C1 segment of cervical spinal cord (tissue), 14 donors: Measurements from ENCODE around the gene PHYHD1.

ENCODE experiments used
- DNase-seq, 14 donors: peaks; one replicate each; lab custom pipeline; 2025; lab: John Stamatoyannopoulos, UW

PHYHD1 gene

GRCh38 chr9:128920381-128921058 lies at the start of gene PHYHD1:
Gene PHYHD1 (plus strand): TSS chr9:128920982. CDS start chr9:128922324, 1,342 bp downstream.
- DNase-seq: peak in 13 of 14 donors; percentile 28 to 89 (median 70)

DNA sequence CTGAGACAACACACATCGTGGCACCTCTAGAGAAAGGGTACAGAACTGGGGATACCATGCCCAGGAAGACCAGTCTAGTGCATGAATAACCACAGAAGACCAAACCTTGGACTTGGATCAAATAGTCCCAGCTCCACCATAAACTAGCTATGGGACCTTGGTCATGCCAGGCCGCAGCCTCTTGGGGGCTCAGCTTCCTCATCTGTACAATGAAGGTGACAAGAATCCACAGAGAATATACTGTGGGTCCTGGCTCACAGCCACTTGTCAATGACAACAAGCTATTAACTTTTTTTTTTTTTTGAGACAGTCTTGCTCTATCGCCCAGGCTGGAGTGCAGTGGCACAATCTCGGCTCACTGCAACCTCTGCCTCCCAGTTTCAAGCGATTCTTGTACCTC lies 42.9 kb upstream of the PHYHD1 start:
- no peak for DNase-seq

GRCh38 chr9:128881884-128882676 lies 38.7 kb upstream of the PHYHD1 start, which contains the start of the genes KYAT1 and LRRC8A:
Gene KYAT1 (minus strand): TSS chr9:128881950. CDS start chr9:128845405, 36,545 bp downstream.
Gene LRRC8A (plus strand): TSS chr9:128882133. CDS start chr9:128907165, 25,032 bp downstream.
- DNase-seq: peak; percentile 88 to 98 (median 96)

DNA sequence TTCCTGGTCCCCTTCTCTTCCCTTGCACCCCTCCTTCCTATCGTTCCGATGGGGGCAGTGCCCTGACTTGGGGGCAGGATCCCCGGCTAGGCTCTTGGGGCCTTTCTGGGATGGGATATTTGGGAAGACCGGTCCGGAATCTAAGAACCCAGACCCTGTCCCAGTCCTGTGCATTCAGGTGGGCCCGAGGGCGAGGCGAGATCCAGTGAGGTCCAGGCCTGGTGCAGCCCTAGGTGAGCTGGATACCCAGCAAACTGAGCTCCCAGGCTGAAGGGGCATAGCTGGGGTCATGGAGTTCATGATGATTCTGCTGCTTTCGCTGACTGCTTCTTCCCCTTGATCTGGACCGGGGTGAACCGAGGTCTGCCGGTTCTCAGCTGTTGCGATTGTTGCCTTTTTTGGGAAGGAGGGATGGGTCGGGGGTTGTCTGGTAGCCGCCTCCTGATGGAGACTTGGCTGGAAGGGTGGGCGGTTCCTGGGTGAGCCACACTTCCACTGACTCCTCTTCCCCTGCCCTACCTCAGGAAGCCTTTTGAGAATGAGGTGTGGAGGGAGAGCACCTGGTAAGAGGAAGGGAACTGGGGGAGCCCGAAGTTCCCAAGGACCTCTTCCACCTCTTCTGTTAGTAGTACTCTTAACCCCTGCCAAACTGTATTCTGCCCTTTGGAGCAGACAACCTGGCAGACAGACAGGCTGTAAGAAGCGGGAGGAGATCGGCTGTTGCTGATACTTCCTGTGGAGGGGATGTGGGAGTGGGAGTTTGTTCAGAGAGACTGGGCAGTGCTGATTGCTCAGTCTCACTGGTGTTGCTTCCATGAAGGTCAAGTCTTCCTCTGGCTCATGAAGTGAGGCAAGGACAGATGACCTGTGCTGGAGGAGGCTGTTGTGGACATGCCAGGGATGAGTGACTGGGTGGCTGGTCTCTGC lies 37.8 kb upstream of the PHYHD1 start:
- DNase-seq: peak in 1 of 14 donors; percentile 73

DNA sequence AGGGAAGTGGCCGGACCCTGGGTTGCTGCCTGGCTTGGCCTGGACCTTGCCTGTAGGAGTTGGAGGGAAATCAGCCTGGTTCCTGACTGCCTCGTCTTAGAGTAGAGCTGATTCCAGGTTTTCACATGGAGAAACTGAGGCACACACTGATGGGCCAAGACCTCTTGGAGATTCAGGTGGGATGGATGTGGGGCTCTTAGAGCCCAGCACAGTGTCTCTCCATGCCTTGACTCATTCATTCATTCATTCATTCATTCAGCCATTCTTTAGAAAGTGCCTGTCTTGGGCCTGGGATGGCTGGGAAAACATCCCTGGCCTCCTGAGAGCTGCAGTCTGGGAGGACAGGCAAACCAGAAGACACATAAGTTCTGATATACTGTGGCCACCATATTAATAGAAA lies 36.6 kb upstream of the PHYHD1 start:
- DNase-seq: no peak

DNA sequence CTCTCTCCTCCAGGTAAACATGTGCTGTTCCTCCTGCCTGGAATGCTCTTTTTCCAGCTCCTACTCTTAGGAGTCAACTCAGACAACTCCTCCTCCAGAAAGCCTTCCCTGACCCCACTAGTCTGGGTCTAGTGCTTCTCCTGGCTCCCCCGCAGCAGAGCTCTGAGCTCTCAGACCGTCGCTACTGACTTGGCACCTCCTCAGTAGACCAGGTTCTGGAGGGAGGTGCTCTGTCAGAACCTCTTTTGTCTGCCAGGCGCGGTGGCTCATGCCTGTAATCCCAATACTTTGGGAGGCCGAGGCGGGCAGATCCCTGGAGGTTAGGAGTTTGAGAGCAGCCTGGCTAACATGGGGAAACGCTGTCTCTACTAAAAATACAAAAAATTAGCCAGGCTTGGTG lies 35.4 kb upstream of the PHYHD1 start:
- peak in 1 of 14 donors; percentile 65 for DNase-seq

DNA sequence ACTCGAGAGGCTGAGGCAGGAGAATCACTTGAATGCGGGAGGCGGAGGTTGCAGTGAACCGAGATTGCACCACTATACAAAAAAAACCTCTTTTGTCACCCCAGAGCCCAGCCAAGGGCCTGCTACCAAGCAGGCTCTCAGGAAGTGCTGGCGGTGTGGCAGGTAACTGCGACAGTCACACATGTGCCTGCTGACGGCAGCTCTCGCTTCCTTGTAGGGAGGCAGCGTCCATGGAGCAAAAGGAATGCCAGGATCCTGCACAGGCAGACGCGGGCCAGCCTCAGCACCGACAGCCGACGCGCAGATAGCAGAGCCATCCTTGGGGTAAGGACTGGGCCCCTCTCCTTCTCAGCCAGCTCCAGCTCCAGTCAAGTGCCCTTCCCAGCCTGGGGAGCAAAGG lies 35.0 kb upstream of the PHYHD1 start:
- peak in 1 of 14 donors; percentile 50 for DNase-seq

- no peak for DNase-seq
These were observed 34.4 kb upstream of the PHYHD1 start for GRCh38 chr9:128886211-128886891.

GRCh38 chr9:128887049-128887448 lies 33.7 kb upstream of the PHYHD1 start:
- no peak for DNase-seq

- DNase-seq: peak in 1 of 14 donors; percentile 21
These were observed 32.9 kb upstream of the PHYHD1 start for GRCh38 chr9:128887914-128888350.

DNA sequence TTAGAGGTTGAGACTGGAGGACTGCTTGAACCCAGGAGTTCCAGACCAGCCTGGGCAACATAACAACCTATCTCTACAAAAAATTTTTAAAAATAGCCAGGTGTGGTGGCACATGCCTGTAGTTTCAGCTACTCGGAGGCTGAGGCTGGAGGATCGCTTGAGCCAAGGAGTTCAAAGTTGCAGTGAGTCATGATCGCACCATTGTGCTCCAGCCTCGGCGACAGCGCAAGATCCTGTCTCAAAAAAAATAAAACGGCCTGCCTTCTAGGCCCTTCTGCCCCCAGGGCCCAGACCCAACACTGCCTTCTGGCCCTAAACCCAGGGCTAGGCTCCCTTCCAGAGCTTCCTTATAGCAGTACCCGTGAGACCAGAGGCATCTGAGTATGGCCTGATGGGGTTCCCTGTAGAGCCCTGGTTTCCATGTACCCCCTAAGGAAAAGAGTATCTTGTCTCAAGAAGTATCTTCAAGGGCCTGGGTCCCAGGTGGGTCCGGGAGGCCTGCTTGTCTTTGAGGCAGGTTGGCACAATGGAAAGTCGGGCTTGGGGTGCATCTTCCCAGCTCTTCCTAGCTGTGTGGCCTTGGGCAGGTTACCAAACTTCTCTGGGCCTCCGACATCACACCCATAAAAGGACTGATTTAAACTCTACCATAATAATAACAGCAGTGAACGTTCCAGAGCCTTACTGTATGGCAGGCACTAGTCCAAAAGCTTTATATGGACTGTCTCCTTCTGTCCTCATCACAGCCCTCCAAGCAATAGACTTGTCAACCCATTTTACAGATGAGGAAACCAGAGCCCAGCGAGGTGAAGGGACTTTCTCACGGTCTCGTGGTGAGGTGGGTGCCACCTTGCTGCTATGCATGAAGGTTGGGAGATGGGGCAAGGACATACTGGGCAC lies 29.2 kb upstream of the PHYHD1 start:
- no peak for DNase-seq

DNA sequence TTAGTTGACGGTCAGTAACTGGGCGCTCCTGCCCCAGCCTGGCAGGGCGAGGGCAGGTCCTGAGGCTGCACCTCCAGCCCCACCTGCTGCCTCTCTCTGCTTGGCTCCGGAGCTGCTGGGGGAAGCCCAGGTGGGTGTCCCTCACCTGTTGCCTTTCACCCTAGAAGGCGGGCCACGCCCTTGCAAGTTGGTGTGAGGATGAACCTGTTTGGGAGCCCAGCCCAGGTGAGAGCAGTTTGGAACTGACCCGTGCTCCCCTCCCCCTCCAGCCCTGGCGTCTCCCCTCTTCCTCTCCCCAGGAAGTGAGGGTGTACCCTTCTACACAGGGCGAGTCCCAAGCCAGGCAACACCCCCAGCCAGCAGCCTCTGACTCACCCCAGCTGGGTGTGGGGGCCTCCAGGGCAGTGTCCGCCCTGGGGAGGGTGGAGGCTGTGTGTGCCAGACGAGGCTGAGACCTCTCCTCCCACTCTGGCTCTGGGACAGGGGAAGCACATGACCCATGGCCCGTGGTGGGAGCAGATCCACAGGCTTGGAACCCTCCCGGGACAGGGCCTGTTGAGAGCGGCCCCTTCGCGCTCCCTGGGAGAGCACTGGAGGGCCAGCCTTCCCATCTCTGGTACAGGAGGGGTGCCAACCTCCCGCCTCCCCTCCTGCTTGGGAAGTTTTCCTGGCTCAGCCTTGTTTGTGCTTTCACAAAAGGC lies 28.4 kb upstream of the PHYHD1 start:
- DNase-seq: peak; percentile 29 to 99 (median 90)

GRCh38 chr9:128893354-128893753 lies 27.4 kb upstream of the PHYHD1 start:
- peak in 2 of 14 donors; percentile 60 to 63 for DNase-seq

- no peak for DNase-seq
These were observed 26.0 kb upstream of the PHYHD1 start for GRCh38 chr9:128894764-128895163.

DNA sequence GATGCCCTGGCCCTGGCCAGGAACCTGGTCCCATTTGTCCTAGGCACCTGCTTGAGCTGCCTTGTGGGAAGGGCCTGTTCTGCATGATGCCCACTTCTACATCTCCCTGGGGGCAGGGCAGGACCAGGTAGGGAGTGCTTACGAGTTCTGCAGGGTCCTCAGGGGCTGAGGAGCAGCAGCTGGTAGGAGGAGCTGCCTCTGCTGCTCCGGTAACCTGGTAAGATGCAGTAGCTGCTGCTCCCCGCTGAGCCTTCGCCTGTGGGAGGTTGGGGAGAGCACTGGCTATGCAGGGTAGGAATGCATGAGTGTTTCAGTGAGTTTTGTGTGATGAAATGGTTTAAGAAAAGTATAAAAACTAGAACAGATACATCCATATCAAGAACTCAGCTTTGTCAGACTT lies 25.2 kb upstream of the PHYHD1 start:
- no peak for DNase-seq

- no peak for DNase-seq
These were observed 22.4 kb upstream of the PHYHD1 start for GRCh38 chr9:128898382-128898781.

DNA sequence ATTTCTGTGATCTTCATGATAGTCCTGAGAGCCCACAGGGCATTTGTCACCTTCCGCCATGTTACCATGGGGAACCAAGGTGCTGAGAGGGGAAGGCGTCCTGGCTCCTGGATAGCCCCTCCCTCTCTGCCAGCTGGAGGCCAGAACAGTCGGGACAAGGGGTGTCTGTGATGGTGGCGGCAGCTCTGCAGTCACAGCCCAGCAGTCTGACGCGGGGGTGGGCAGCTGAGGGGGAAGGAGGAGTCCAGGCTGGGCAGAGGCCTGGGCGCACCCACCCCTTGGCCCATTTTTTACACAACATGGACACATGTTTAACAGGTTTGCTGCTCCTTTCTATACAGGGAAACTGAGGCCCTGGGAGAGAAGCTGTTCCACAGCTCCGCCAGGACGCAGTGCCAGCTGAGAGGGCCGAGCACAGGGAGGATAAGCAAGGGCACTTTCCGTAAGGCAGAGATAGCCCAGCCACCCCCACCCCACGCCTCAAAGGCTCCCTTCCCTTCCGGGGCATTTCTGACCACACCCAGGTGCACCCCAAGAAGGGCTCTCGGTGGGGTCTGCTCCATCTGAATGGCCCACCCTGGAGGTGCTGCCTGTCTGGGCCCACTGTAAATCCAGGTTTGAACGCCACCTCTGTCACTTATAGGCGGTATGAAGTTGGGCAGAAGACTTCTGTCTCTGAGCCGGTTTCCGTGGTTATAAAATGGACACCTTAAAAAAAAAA lies 21.8 kb upstream of the PHYHD1 start:
- peak in 5 of 14 donors; percentile 13 to 52 (median 43) for DNase-seq

GRCh38 chr9:128899566-128900322 lies 21.0 kb upstream of the PHYHD1 start:
- DNase-seq: no peak
